Lung (tissue), 12 donors: Measurements from ENCODE around the gene MAP1S. TPM values are rescaled to one million over a fixed set of nuclear protein-coding genes. Genes with fewer than 3 reads are reported as not detected.
A peak's percentile ranks its signal among the peaks of the same experiment; 100 is the strongest.

ENCODE experiments used
- ATAC-seq: fragments of 200-7000 bp; cut with Tn5 transposase; one replicate; pipeline ENCODE4 v1.9.1; 2020; ENCODE audit warnings: moderate number of reproducible peaks; ENCODE audit not compliant: insufficient read depth, low FRiP score
- DNase-seq, 3 donors: peaks; one replicate each; pipeline ENCODE4 v3.0.0-alpha.2; 2013 to 2017
- H3K27ac ChIP-seq, 2 donors: one replicate each; pipeline ENCODE4 v1.5.1; 2013; ENCODE audit warnings: mild to moderate bottlenecking in 2 of 2, moderate library complexity in 2 of 2, control low read depth in 1 of 2, inconsistent platforms in 1 of 2, low read depth in 1 of 2, low read length in 1 of 2
- H3K27me3 ChIP-seq, 3 donors: one replicate each; pipeline ENCODE4 v1.5.1; 2013; ENCODE audit warnings: low read length in 2 of 3; ENCODE audit not compliant: control insufficient read depth in 3 of 3, insufficient read depth in 3 of 3
- H3K36me3 ChIP-seq, 4 donors: one replicate each; pipeline ENCODE4 v1.5.1; 2013; ENCODE audit warnings: low read length in 4 of 4, mild to moderate bottlenecking in 1 of 4, moderate library complexity in 1 of 4; ENCODE audit not compliant: control insufficient read depth in 4 of 4, insufficient read depth in 4 of 4
- H3K4me1 ChIP-seq, 5 donors: one replicate each; pipeline ENCODE4 v1.5.1; 2013; ENCODE audit warnings: low read length in 5 of 5, mild to moderate bottlenecking in 2 of 5, moderate library complexity in 1 of 5; ENCODE audit not compliant: control insufficient read depth in 5 of 5, insufficient read depth in 5 of 5
- H3K4me3 ChIP-seq: one replicate; pipeline ENCODE4 v1.5.1; 2013; ENCODE audit warnings: mild to moderate bottlenecking, control low read depth, moderate library complexity
- H3K9ac ChIP-seq, 2 donors: one replicate each; pipeline ENCODE4 v1.5.1; 2013; ENCODE audit warnings: low read length in 2 of 2, control low read depth in 1 of 2; ENCODE audit not compliant: insufficient read depth in 1 of 2
- H3K9me3 ChIP-seq, 4 donors: one replicate each; pipeline ENCODE4 v1.5.1; 2013; ENCODE audit warnings: low read length in 3 of 4, mild to moderate bottlenecking in 1 of 4, moderate library complexity in 1 of 4; ENCODE audit not compliant: control insufficient read depth in 4 of 4, insufficient read depth in 3 of 4
- WGBS, 2 donors: extraction: QIAGEN DNeasy Blood & Tissue Kit; methylation state at CpG; one replicate each; pipeline ENCODE4 v1.1.7; 2013; 5-methylcytosine and 5-hydroxymethylcytosine counted together
- polyA plus RNA-seq, 2 donors: library from polyadenylated mRNA; stranded (reverse); fragments of 200-250 nt; gene quantifications; one replicate each; pipeline ENCODE4 v1.2.1, GENCODE V29; 2013
- total RNA-seq, 2 donors: library from RNA; depleted of rRNA in 1 of 2; stranded (reverse); fragments of >200 nt in 1 of 2; gene quantifications; one replicate each; pipeline ENCODE4 v1.2.1, GENCODE V29; 2014 to 2021
- TF ChIP-seq, protein P1 (sequence below): IDR thresholded peaks from 2 replicates; pipeline ENCODE4 v1.5.1; 2012; ENCODE audit warnings: mild to moderate bottlenecking; ENCODE audit errors: control extremely low read depth, extremely low read depth
- donor health status: control.
- donor health status: control.
- donor health status: Bipolar disorder and iron deficiency.
- donor health status: healthy.
- donor health status: DM: yes; HTN: yes; CAD: no.

The MAP1S gene
- total and polyA plus RNA-seq, 4 donors: 32.1 to 71.1 (median 38.4) TPM

DNA sequence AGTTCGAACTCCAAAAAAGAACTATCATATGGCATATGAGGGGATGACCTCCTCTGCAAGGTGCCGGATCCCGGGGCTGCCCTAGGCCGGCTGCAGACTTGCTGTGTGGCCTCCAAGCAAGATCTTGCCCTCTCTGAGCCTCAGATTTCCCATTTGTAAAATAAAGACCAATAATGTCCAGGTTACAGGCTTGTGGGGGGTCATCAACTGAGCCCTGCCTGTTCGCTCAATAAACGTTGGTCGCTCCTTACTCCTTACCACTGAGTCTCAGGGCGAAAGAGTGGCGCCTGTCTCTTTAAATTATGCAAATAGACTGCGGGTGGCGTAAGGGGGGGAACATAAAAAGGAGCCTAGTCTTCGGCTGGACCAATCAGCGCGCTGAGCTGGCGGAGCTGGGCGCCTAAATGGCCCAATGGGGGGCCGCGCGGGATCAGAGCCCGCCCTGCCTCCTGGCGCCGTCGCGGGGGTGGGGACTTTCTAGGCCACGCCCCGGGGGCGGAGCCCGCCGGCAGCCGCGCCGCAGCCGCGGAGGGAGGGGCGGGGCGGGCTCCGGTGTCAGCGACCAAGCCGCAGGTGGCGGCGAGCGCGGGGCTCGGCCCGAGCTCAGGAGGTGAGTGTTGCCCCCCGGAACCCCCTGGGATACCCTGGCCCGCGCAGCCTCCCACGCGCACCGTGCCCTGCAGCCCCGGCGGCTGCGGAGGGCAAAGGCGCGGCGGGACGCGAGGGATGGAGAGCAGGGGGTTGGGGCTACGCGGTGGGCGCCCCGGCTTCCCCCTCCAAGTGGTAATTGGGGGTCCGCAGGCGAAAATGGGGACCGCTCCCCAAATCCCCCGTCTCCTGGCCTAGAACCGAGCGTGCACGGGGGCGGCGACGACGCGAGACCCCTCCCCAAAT, 28.2 kb downstream of the MAP1S start:
- TF ChIP-seq, protein P1, sequence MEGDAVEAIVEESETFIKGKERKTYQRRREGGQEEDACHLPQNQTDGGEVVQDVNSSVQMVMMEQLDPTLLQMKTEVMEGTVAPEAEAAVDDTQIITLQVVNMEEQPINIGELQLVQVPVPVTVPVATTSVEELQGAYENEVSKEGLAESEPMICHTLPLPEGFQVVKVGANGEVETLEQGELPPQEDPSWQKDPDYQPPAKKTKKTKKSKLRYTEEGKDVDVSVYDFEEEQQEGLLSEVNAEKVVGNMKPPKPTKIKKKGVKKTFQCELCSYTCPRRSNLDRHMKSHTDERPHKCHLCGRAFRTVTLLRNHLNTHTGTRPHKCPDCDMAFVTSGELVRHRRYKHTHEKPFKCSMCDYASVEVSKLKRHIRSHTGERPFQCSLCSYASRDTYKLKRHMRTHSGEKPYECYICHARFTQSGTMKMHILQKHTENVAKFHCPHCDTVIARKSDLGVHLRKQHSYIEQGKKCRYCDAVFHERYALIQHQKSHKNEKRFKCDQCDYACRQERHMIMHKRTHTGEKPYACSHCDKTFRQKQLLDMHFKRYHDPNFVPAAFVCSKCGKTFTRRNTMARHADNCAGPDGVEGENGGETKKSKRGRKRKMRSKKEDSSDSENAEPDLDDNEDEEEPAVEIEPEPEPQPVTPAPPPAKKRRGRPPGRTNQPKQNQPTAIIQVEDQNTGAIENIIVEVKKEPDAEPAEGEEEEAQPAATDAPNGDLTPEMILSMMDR: no peak
- Histone ChIP-seq H3K4me1 (peaks cover 0 to 8% (median 4%) of the 10 kb centered on the region in 5 donors), H3K36me3 (no peaks in the 10 kb centered on the region), H3K9ac (no peak overlapping the region), H3K9me3 (no peaks in the 10 kb centered on the region), H3K27me3 (no peaks in the 10 kb centered on the region), H3K4me3 (peak overlapping the region; percentile 43), H3K27ac (no peak overlapping the region)
- WGBS, 2 donors: 6 to 7% methylated on average over 65 to 75 of the region's 75 CpGs
- DNase-seq: peak; percentile 86 to 90 (median 90)
- peak; percentile 98 for ATAC-seq

DNA sequence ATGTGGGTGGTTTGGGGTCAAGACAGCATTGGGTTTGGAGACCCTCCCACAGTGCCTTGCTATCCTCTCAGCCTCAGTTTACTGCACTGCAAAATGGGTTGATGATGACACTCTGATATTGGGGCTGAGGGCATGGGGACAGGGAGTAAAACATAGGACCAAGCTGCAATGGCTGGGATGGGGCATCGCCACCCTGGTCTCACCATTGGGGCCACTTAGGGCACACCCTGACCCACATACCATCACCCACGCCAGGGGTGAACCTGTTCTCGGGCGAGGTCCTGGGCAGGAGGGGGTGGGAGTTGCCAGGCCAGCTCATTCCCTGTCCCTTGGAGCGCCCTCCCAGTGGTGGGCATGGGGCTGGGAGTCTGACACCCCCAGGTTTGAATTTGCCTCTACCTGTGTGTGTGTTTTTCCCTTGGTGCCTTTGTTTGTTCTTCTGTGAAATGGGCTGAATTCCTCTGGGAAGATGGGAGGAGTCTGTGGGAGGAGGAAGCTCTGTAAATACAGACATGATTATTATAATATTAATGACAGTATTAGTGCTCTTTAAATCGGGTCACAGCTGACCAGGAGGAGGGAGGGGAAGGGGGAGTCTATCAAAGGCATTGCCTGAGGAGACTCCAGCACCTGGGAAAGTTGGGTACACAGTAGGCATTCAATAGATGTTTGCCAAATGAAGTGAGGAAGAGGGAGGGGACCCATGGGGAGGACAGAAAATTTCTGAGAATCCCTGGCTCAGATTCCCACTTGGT, 29.8 kb downstream of the MAP1S start:
- Histone ChIP-seq H3K4me3 (no peak overlapping the region), H3K4me1 (peaks cover 0 to 8% (median 4%) of the 10 kb centered on the region in 5 donors), H3K9me3 (no peaks in the 10 kb centered on the region), H3K27ac (no peak overlapping the region), H3K27me3 (no peaks in the 10 kb centered on the region), H3K36me3 (no peaks in the 10 kb centered on the region), H3K9ac (no peak overlapping the region)
- DNase-seq (no peak), ATAC-seq (no peak)
- 72 to 84% methylated on average over 6 of the region's 6 CpGs for WGBS, 2 donors
- TF ChIP-seq, protein P1: no peak

GRCh38 chr19:17749912-17750317, 30.6 kb downstream of the MAP1S start:
- no peak overlapping the region for H3K4me3 ChIP-seq
- 41 to 44% methylated on average over 8 of the region's 8 CpGs for WGBS, 2 donors
- H3K36me3 ChIP-seq: no peaks in the 10 kb centered on the region
- H3K27me3 ChIP-seq: no peaks in the 10 kb centered on the region
- no peak for ATAC-seq
- TF ChIP-seq, protein P1: no peak
- peaks cover 0 to 8% (median 4%) of the 10 kb centered on the region in 5 donors for H3K4me1 ChIP-seq
- DNase-seq: no peak
- H3K27ac ChIP-seq: no peak overlapping the region
- no peaks in the 10 kb centered on the region for H3K9me3 ChIP-seq
- H3K9ac ChIP-seq: no peak overlapping the region
